ENCODE measurements around the gene ADORA2A.

Gene ADORA2A

GRCh38 chr22:24418786-24419474 lies 8.5 kb upstream of the ADORA2A start:
- DNase-seq (ENCODE audit: low spot score), result no peak

GRCh38 chr22:24419475-24419850 lies 7.9 kb upstream of the ADORA2A start:
- DNase-seq (ENCODE audit: low spot score), result no peak

GRCh38 chr22:24420072-24420976 lies 7.1 kb upstream of the ADORA2A start:
- DNase-seq (ENCODE audit: low spot score), result no peak

- no peak for DNase-seq (ENCODE audit: low spot score)
Observed at GRCh38 chr22:24420977-24421343, 6.4 kb upstream of the ADORA2A start.

GRCh38 chr22:24421428-24421931 lies 5.9 kb upstream of the ADORA2A start:
- peak; percentile 35 for DNase-seq (ENCODE audit: low spot score)

- no peak for DNase-seq (ENCODE audit: low spot score)
Observed at GRCh38 chr22:24422102-24422665, 5.2 kb upstream of the ADORA2A start.

- peak; percentile 54 for DNase-seq (ENCODE audit: low spot score)
Observed at GRCh38 chr22:24423519-24424000, 3.8 kb upstream of the ADORA2A start.

- DNase-seq (ENCODE audit: low spot score), result no peak
Observed at GRCh38 chr22:24424001-24424900, 3.1 kb upstream of the ADORA2A start.

GRCh38 chr22:24424901-24425775 lies 2.3 kb upstream of the ADORA2A start:
- no peak for DNase-seq (ENCODE audit: low spot score)

- DNase-seq (ENCODE audit: low spot score), result no peak
Observed at GRCh38 chr22:24426436-24426835, 963 bp upstream of the ADORA2A start.

GRCh38 chr22:24426851-24427499 lies 424 bp upstream of the ADORA2A start:
- no peak for DNase-seq (ENCODE audit: low spot score)

GRCh38 chr22:24428751-24429410 lies 1.5 kb downstream of the ADORA2A start:
- DNase-seq (ENCODE audit: low spot score), result no peak

- DNase-seq (ENCODE audit: low spot score), result peak; percentile 58
Observed at GRCh38 chr22:24429411-24430365, 2.3 kb downstream of the ADORA2A start.

- DNase-seq (ENCODE audit: low spot score), result no peak
Observed at GRCh38 chr22:24430431-24431308, 3.3 kb downstream of the ADORA2A start.

- no peak for DNase-seq (ENCODE audit: low spot score)
Observed at GRCh38 chr22:24431309-24432034, 4.1 kb downstream of the ADORA2A start.

- DNase-seq (ENCODE audit: low spot score), result no peak
Observed at GRCh38 chr22:24432059-24432853, 4.9 kb downstream of the ADORA2A start.

Measured in CD4-positive, alpha-beta T cell treated with Interleukin-2 at 100 ng/mL for 4 hours (primary cell).